HG02588 (cell line): ENCODE data around the gene INTS4.
"Not testable (repeated sequence)": the region's sequence is repeated elsewhere in the genome, so short reads cannot be mapped to it uniquely, and the experiment has no call there.

Source experiments
- ATAC-seq: cut with Tn5 transposase; IDR thresholded peaks from one replicate; pipeline ENCODE4 v1.9.1; 2021; ENCODE audit warnings: mild to moderate bottlenecking, moderate library complexity; ENCODE audit not compliant: unreplicated experiment

INTS4 gene

GRCh38 chr11:77966338-77966737, 28.1 kb downstream of the INTS4 start:
- ATAC-seq = no peak

GRCh38 chr11:77959434-77959833, 35.0 kb downstream of the INTS4 start:
- ATAC-seq = no peak

GRCh38 chr11:77958583-77959177, 35.8 kb downstream of the INTS4 start:
- not testable (repeated sequence) for ATAC-seq

- not testable (repeated sequence) for ATAC-seq
These were observed 51.2 kb downstream of the INTS4 start for GRCh38 chr11:77943296-77943695.

- ATAC-seq = not testable (repeated sequence)
These were observed 52.0 kb downstream of the INTS4 start for GRCh38 chr11:77942465-77942864.

- not testable (repeated sequence) for ATAC-seq
These were observed 60.9 kb downstream of the INTS4 start for GRCh38 chr11:77933596-77933995.

- not testable (repeated sequence) for ATAC-seq
These were observed 63.9 kb downstream of the INTS4 start for GRCh38 chr11:77930334-77931208.

- ATAC-seq = not testable (repeated sequence)
These were observed 76.8 kb downstream of the INTS4 start for GRCh38 chr11:77917713-77918112.

GRCh38 chr11:77914307-77914791, 80.1 kb downstream of the INTS4 start:
- ATAC-seq = not testable (repeated sequence)

GRCh38 chr11:77913608-77914306, 80.7 kb downstream of the INTS4 start:
- ATAC-seq = not testable (repeated sequence)

- not testable (repeated sequence) for ATAC-seq
These were observed 83.6 kb downstream of the INTS4 start for GRCh38 chr11:77910828-77911227.

GRCh38 chr11:77909277-77909676, 85.2 kb downstream of the INTS4 start:
- ATAC-seq = no peak

GRCh38 chr11:77908835-77909234, 85.6 kb downstream of the INTS4 start:
- no peak for ATAC-seq

- ATAC-seq = not testable (repeated sequence)
These were observed 99.5 kb downstream of the INTS4 start for GRCh38 chr11:77894949-77895348.

- not testable (repeated sequence) for ATAC-seq
These were observed 102.8 kb downstream of the INTS4 start for GRCh38 chr11:77891703-77892102.

GRCh38 chr11:77891256-77891655, 103.2 kb downstream of the INTS4 start:
- ATAC-seq = not testable (repeated sequence)

GRCh38 chr11:77890619-77891056, 103.8 kb downstream of the INTS4 start:
- not testable (repeated sequence) for ATAC-seq

GRCh38 chr11:77890100-77890614, 104.3 kb downstream of the INTS4 start:
- ATAC-seq = not testable (repeated sequence)

- ATAC-seq = not testable (repeated sequence)
These were observed 105.4 kb downstream of the INTS4 start for GRCh38 chr11:77889045-77889444.

GRCh38 chr11:77886401-77886800, 108.1 kb downstream of the INTS4 start:
- ATAC-seq = no peak

- no peak for ATAC-seq
These were observed 109.7 kb downstream of the INTS4 start for GRCh38 chr11:77884829-77885190.
